ENCODE data around the gene FRMPD4.

FRMPD4 gene

DNA sequence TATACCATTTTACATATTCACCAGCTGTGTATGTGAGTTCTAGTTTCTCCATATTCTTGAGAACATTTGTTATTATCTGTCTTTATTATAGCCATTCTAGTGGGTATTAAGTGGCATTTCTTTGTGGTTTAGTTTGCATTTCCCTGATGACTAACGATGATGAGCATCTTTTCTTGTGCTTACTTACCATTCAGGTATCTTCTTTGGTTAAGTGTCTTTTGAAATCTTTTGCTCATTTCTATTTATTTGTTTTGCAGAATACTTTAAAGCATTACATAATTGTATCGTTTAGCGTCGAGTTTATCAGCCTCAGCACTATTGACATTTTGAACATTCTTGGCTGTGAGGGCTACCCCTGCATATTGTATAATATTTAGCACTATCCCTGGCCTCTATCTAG, 85.4 kb downstream of the FRMPD4 start:
- no peak for DNase-seq

DNA sequence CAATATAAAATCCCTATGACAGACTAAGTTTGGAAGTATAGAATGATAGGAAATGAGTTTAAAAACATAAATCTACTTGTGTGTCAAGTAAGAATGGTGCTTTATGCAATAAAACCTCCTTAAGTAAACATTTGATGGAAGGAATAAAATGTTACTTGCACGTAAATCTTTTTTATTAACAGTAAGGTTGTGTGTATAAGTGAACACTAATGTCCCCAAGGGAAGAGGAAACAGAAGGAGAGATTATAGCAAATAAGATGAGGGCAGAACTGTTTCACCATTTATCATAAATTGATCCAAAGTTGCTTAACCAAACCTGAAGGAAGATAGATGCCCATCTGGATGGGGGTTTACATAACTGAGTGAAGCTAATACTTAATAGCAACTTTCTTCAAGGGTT, 86.8 kb downstream of the FRMPD4 start:
- DNase-seq: no peak

DNA sequence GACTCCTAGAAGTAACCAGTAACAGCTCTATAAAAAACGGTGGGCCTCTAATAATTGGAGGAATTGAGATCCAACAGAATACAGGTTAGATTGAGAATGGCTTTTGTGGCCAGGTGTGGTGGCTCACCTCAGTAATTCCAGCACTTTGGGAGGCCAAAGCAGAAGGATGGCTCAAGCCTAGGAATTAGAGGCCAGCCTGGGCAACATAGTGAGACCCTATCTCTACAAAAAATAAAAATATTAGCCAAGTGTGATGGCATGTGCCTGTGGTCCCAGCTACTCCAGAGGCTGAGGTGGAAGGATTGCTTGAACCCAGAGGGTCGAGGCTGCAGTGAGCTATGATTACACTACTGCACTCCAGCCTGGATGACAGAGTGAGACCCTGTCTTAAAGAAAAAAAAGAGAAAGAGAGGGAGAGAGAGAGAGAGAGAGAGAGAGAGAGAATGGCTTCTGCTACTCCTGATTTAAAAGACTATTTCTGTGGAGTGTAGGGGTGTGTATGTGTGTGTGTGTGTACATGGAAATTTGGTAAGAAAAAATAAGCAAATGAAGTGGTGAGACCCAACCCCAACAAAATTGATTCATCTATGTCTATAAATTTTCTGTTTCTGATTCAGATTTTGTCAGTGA, 89.3 kb downstream of the FRMPD4 start:
- no peak for DNase-seq

DNA sequence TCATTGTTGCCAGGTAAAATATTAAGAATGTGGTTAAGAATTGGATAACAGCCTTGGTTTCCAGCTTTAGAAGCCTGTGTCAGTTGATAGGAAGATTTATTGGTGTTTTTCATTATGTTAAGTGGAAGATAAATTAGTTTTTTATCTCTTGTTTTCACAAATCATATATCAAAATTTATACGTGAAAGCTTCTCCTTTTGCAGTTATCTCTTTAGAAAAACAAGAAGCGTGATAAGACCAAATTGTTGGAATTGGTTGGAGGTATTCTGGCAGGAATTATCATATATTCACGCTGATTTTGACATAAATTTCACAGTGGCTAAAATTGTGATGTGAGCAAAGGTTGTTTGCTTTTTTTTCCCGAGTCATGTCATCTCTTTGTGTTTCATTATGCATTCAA, 90.6 kb downstream of the FRMPD4 start:
- no peak for DNase-seq

DNA sequence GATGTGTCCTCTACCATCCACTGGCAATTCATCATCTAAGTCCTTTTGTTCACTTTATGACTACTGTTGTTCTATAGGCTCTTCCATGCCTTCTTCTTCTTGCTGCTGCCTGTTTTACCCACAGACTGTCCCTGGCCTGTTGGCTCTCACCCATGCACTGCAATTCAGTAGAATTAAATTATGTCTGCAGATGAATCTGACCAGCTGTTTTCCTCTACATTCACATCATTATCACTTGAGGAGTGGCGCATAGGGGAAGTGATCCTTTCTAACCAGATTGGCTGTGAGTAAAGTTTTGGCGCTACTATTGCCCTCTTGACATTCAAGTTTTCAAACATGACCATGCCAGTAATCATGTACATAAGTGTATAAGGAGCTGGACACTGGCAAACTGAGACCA, 91.7 kb downstream of the FRMPD4 start:
- no peak for DNase-seq

DNA sequence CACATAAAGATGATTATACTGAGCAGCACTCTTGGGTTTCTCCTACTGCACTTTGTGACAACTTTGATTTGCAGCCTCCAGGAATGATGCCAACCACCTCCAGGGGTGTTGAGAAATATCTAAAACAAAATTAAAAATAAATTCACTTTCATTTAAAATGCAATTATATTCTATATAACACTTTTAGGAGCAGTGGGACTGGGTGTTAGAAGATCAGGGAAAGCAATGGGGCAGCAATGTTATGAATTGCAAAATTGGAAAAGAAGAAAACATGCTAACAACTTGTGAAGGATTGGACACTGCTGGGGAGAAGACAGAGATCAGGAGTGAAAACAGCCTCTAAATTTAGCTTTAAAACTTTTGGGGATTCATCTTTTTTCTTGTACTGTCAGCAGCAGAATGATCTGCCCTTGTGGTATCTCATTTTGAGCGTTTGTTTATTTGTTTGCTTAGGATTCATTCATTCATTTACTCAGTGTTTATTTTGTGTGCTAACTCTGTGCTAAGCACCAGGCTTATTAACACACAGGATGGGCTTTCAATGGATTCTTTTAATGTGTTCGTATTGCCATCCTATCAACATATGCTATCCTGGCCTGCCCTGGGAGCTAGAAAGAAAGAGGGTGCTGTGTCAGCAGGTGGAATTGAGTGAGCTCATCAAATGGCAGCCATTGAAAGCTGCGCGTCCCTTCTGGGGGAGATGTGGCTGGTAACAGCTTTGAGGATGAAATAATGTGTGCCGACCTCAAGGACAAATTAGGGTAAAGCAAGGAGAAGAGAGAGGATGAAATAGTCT, 96.5 kb downstream of the FRMPD4 start:
- no peak for DNase-seq

DNA sequence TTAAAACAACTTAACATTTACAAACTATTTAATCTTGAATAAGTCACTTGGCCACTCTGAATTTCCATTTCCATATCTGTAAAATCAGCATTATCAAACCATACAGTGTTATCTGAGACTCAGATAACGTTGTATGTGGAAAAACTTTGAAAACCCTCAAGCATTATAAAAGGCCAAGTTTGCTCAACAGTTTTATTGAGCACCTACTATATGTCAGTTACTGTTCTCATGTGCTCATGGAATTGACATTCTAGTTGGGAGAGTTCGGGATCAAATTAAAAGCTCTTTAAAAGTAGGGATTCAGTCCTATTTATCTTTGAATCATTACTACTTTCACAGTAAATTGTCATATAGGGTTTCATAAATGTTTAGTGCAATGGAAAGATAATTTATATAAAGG, 97.9 kb downstream of the FRMPD4 start:
- no peak for DNase-seq

DNA sequence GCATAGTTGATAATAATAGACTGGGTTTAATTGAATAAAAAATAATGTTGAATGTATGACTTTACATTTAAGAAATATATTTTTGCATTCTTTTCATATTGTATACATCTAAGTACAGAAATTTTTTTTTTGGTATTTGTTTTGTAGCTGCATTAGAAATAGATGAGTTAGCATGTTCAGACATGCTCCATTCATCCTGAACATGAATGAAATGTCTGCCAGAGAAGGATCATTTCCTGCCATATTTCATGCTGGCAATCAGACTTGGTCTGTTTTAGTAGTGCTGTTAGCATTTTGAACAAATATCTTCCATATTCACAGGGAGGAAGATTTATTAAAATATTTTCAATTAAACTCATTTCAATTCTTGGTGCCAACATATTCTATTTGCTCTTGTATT, 98.9 kb downstream of the FRMPD4 start:
- no peak for DNase-seq

DNA sequence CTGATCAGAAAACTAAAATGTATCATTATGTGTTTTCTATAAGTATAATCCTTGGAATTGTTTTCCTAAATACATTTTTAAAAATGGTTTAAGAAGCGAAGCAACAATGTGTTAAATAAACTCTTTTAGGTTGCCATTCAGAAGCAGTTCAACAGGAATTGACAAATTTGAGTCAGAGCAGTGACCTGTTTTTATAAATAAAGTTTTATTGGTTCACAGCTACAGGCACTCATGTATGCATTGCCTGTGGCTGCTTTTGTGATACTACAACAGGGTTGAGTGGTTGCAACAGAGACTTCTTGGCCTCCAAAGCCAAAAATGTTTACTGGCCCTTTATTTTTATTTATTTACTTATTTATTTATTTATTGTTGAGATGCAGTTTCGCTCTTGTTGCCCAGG, 99.5 kb downstream of the FRMPD4 start:
- DNase-seq: no peak

DNA sequence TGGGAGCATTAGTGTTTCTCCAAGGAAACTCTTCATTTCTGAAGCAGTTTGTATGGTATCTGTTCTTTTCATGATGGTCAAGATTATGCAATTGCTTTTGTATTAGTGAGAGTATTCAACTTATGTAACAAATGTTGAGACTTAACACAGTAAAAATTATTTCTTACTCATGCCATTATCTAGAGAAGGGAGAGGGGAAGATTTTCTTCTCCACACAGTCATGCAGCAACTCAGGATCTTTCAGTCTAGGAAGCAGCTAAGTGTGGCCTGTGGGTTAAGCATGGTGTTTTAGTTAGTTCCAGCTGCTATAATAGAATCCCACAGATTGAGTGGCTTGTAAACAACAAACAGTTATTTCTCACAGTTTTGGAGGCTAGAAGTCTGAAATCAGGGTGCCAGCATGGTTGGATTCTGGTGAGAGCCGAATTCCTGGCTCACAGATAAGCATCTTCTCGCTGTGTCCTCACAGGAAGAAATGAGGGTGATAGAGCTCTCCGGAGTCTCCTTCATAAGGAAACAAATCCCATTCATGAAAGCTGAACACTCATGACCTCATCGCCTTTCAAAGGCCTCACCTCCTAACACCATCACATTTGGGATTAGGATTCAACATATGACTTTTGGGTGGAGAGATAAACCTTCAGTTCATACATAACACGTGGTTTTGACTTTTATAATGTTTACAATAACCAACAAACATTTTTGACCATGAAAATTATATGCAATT, 101.2 kb downstream of the FRMPD4 start:
- DNase-seq: no peak

DNA sequence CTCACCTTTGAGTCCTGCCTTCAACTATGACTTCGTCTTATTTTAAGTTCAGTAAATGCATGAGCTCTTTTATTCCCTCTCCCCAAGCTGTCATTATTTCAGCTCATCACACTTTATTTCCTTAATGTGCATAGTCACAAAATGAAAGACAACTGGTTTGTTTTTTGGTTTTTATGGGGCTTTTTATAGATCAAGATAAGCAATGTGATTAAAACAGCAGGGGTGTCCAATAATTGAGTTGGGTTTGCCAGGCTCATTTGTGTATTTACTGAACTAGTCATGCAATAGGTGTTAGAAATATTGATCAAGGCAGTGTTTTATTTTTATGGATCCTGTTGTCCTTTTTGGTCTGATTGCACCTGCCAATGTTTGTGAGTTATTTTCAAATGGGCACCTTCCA, 102.2 kb downstream of the FRMPD4 start:
- no peak for DNase-seq

DNA sequence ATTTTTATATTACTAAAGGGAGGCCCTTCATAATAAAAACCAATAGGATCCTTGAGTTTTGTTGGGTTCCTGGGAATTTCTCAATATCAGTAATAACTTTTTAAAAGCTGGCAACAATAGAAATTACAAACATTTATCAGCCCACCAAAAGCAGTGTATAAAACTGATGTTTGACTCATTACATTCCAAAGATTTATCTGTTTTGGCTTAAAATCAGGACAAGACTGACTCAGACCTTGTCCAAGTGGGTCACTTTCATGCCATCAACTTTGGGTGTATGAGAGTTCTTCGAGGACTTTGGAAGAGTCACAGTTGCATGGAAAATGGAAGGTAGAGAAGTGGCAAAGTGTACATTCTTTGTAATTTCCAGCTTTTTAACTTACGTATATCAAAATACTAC, 102.8 kb downstream of the FRMPD4 start:
- DNase-seq: no peak

DNA sequence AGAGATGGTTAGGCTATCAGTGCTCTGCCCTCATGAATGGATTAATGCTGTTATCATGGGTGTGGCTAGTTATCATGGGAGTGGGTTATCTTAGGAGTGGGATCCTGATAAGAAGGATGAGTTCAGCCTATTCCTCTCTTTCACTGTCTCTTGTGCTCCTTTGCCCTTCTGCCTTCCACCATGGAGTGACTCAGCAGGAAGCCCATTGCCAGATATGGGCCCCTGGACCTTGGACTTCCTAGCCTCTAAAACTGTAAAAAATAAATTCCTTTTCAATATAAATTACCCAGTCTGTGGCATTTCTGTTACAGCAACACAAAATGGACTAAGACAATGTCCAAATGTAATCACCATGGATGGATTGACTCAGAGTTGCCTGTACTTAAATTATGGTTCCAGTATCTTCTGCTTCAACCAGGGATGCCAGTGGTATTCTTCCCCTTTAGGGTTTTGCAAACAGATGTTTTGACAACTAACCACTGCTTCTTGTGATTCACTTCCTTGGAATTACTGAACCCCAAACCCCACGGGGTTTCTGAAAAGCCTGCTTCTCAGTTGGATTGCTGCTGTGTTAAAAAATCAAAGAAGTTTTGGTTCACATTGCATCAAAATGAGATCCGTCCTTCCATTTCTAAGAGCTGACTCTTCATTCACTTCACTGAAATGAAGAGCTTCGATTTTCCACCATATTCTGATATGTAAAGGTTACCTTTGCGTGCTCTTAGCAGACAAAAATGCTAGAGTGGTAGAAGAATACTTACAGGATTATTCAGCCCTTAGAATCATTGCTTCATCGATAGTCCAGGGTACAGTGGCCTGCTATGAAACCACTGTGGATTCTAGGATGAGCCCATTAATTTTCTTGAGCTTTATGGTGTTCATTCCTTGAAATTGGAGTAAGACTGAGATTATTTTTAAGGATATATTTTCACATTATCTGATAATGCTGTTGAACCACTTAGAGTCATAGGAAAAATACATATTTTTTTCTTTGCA, 107.7 kb downstream of the FRMPD4 start:
- DNase-seq: no peak

DNA sequence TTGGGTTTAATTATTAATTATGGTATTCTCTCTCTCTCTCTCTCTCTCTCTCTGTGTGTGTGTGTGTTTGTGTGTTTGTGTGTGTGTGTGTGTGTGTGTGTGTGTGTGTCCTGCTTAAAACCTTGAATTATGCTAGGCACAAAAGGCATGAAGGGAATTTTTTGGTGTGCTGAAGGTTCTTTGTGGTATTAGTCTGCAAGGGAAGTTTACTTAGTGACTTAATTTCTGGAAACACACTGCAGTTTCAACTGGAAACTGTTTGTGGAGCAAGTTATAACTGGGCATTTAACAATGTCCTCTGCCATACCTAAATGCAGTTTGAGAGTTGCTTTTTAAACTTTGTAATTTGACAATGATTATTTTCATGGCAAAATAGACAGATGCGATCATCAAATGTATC, 111.7 kb downstream of the FRMPD4 start:
- no peak for DNase-seq

DNA sequence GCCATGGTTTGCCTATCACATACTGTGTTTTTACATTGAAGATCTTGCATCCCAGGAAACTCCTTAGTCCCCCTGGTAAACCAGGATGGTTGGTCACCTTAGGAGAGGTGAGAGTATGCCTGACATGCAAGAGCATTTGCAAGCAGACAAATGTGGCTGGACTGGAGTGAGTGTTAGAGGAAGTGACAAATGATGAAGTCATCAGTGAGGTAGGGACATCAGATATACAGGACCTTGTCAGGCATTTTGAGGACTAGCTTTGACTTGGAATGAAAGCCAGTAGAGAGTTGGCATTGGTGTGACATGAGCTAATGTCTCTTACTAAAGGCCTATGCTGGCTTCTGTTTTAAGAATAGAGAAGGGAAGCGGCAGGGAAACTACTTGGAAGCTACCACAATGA, 124.9 kb downstream of the FRMPD4 start:
- DNase-seq: no peak

DNA sequence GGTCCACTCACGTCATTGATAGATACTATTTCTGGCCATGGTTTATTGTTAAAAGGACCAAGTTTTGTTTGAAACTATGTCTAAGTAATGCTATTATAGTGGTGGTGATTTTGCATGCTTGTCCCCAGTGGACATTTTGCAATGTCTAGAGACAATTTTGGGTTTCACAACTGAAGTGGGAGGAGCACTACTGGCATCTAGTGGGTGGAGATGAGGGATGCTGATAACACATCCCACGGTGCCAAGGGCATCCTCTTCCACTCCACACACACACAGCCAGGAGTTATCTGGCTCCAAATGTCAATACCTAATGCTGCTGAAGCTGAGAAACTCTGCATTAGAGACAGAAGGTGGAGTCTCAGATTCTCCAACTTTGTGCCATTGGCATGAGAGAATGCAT, 131.2 kb downstream of the FRMPD4 start:
- DNase-seq: no peak

DNA sequence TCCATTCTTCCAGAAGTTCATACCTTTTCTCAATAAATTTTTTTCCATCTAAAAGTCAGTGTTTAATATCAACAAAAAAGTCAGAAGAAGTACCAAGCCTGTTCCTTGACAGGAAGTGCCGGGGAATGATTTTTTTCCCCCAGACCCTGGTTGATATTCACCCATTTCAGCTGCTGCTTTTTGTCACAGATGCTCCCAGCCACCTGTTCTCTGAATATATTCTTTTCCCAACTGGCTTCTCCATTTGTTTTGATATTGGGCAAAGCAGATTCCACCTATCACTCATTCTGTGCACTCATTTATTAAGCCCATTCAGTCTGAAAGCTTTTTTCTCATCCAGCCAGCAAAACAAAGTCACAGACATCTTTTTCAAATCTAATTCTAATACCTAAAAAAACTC, 139.9 kb downstream of the FRMPD4 start:
- no peak for DNase-seq

DNA sequence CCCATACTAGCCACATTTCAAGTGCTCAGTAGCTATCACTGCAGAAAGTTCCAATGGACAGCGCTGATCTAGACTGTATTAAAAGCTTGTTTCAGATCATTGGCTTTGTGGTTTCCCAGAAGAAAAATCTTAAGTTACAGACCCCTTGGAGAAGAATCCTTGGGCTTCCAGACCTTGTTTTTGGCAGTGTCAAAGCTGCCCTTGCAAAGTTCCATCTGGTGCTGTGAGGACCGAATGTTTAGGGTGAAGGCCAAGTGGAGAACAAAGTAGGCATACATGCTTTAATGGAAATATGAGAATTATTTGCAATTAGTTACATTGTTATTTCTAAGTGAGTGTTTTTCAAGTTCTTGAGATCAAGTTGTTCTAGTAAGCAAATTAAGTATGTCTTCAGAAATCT, 144.7 kb downstream of the FRMPD4 start:
- no peak for DNase-seq

DNA sequence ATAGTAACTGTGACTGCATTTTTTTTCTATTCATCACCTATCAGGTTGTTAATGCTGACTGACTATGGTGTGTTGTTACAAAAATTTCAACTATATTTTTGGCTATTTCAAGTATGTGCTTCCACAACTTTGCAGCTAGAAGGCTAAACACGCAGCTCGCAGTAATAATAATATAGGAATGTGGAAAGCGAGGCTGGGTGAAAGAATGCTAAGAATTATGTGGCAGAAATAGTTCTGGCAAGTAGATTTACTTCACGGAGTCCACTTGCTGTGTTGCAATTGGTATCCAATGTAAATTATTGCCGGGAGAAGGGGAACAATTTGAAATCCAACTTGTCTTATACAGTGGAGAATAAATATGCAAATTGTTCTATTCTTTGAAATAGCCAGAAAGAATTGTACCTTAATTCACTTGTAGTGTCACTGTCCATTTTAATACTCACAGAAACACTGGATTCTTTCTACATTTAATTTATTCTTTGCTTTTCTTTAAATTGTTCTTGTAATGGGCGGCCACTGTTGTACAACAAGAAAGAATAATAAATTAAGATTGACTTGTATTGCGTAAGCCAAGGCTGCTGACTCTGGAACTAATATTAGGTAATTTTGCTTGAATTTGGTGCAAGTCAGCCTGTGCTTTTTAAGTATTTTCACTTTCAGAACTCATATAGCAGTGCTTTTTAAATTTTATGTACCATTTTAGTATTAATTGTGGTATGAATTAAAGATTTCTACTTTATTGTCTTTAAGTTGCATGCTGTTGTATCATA, 154.9 kb downstream of the FRMPD4 start:
- no peak for DNase-seq

DNA sequence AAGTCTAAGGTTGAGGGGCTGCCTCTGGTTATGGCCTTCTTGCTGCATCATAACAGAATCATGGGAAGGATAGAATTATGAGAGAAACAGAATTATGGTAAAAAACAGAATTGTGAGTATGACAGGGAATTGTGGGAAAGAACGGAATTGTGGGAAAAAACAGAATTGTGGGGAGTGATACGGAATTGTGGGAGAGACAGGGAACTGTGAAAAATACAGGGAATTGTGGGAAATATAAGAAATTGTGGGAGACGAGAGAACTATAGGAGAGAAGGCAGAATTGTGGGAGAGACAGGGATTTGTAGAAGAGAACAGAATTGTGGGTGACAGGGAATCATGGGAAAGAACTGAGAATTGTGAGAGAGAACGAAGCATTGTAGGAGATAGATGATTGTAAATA, 159.1 kb downstream of the FRMPD4 start:
- DNase-seq: no peak

DNA sequence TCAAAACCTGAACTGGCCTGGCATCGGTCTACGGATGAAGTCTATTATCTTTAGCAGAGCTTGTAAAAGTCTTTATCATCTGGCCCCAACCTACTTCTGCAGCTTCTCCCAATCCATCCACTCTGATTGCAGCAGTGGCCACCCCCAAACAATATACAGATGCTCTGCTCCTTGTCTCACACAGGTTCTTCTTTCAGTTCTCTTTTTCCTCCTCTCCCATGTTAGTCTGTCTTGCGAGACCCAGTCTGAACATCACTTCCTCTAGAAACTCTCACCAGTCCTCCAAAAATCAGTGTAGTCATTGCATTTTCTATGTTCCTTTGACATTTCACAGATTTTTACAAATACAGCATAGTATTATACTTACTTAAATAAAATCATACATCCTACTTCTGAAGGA, 163.0 kb downstream of the FRMPD4 start:
- DNase-seq: no peak

DNA sequence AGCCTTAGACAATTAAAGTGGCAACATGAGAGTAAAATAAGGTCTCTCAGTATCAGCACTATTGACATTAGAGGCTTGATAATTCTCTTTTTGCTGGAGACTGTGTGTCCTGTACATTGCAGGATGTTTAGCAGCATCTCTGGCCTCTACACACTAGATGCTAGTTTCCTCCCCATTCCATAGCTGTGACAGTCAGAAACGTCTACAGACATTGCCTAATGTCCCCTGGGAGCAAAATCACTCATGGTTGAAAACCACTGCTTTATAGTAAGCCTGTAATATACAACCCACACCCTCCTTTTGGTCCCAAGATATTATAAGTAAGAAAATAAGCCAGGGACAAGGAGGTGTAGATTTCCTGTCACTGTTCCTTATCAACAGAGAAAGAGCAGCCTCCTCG, 166.0 kb downstream of the FRMPD4 start:
- no peak for DNase-seq
